Liver (tissue), 9 donors: ENCODE results near the gene RSRC2. TPM values are rescaled to one million over a fixed set of nuclear protein-coding genes. Genes with fewer than 3 reads are reported as not detected.

Experiments
- DNase-seq: peaks from one replicate; pipeline ENCODE4 v3.0.0-alpha.2; 2017; ENCODE audit warnings: low spot score
- H3K27ac ChIP-seq, 2 donors: one replicate each; pipeline ENCODE4 v1.7.0; 2013; ENCODE audit warnings: inconsistent platforms in 2 of 2, low read length in 2 of 2, control low read depth in 1 of 2, low read depth in 1 of 2, mild to moderate bottlenecking in 1 of 2
- H3K27me3 ChIP-seq, 4 donors: one replicate each; pipeline versions ENCODE4 v1.6.1 to v1.7.0; 2013; ENCODE audit warnings: low read length in 3 of 4, inconsistent platforms in 1 of 4, mild to moderate bottlenecking in 1 of 4, moderate library complexity in 1 of 4; ENCODE audit not compliant: control insufficient read depth in 4 of 4, insufficient read depth in 4 of 4
- H3K36me3 ChIP-seq, 4 donors: one replicate each; pipeline versions ENCODE4 v1.6.1 to v1.7.0; 2013; ENCODE audit warnings: low read length in 3 of 4, mild to moderate bottlenecking in 3 of 4, low read depth in 1 of 4, moderate library complexity in 1 of 4; ENCODE audit not compliant: control insufficient read depth in 4 of 4, insufficient read depth in 3 of 4
- H3K4me1 ChIP-seq, 4 donors: one replicate each; pipeline versions ENCODE4 v1.6.1 to v1.7.0; 2013; ENCODE audit warnings: low read length in 3 of 4, mild to moderate bottlenecking in 3 of 4, moderate library complexity in 1 of 4; ENCODE audit not compliant: control insufficient read depth in 4 of 4, insufficient read depth in 4 of 4
- H3K4me3 ChIP-seq, 3 donors: one replicate each; pipeline versions ENCODE4 v1.6.1 to v1.7.0; 2013; ENCODE audit warnings: low read length in 3 of 3, control low read depth in 1 of 3, low read depth in 1 of 3, mild to moderate bottlenecking in 1 of 3
- H3K9ac ChIP-seq, 2 donors: one replicate each; pipeline ENCODE4 v1.7.0; 2013; ENCODE audit warnings: low read length in 2 of 2, mild to moderate bottlenecking in 2 of 2, moderate library complexity in 2 of 2, control low read depth in 1 of 2, low read depth in 1 of 2
- H3K9me3 ChIP-seq, 4 donors: one replicate each; pipeline versions ENCODE4 v1.6.1 to v1.7.0; 2013; ENCODE audit warnings: low read length in 3 of 4; ENCODE audit not compliant: control insufficient read depth in 4 of 4
- ATF3 ChIP-seq: IDR thresholded peaks from 2 replicates; pipeline ENCODE4 v1.6.1; 2016; ENCODE audit warnings: antibody characterized with exemption
- CTCF ChIP-seq: fragments of 150-350 bp; IDR thresholded peaks from 2 replicates; pipeline ENCODE4 v1.5.1; 2017; ENCODE audit warnings: improper control_type of control experiment, low read depth, low read length; ENCODE audit not compliant: missing input control
- EGR1 ChIP-seq, 2 donors: IDR thresholded peaks; 2 replicates each; pipeline ENCODE4 v1.6.1; 2016 to 2018; ENCODE audit warnings: antibody characterized with exemption in 2 of 2, low read depth in 2 of 2
- FOXA1 ChIP-seq: IDR thresholded peaks from 2 replicates; pipeline ENCODE4 v1.6.1; 2016; ENCODE audit warnings: antibody characterized with exemption
- FOXA2 ChIP-seq: IDR thresholded peaks from 2 replicates; pipeline ENCODE4 v1.6.1; 2016; ENCODE audit warnings: antibody characterized with exemption
- GABPA ChIP-seq, 2 donors: IDR thresholded peaks in 1 of 2; conservative IDR thresholded peaks in 1 of 2; 2 replicates each; pipeline ENCODE4 v1.6.1; 2016; ENCODE audit warnings: antibody characterized with exemption in 2 of 2, mild to moderate bottlenecking in 1 of 2, moderate library complexity in 1 of 2
- HNF4A ChIP-seq, 2 donors: conservative IDR thresholded peaks; 2 replicates each; pipeline ENCODE4 v1.6.1; 2016; ENCODE audit warnings: antibody characterized with exemption in 2 of 2, mild to moderate bottlenecking in 2 of 2
- HNF4G ChIP-seq: IDR thresholded peaks from 2 replicates; pipeline ENCODE4 v1.6.1; 2016; ENCODE audit warnings: antibody characterized with exemption
- JUND ChIP-seq, 2 donors: IDR thresholded peaks; 2 replicates each; pipeline ENCODE4 v1.6.1; 2016; ENCODE audit warnings: antibody characterized with exemption in 2 of 2
- MAX ChIP-seq: IDR thresholded peaks from 2 replicates; pipeline ENCODE4 v1.6.1; 2016; ENCODE audit warnings: antibody characterized with exemption
- NR2F2 ChIP-seq: IDR thresholded peaks from 2 replicates; pipeline ENCODE4 v1.6.1; 2016; ENCODE audit warnings: antibody characterized with exemption
- RAD21 ChIP-seq, 2 donors: IDR thresholded peaks; 2 replicates each; pipeline ENCODE4 v1.6.1; 2016; ENCODE audit warnings: antibody characterized with exemption in 2 of 2, mild to moderate bottlenecking in 2 of 2
- REST ChIP-seq: IDR thresholded peaks from 2 replicates; pipeline ENCODE4 v1.6.1; 2016; ENCODE audit warnings: antibody characterized with exemption, mild to moderate bottlenecking
- RXRA ChIP-seq, 2 donors: IDR thresholded peaks; 2 replicates each; pipeline ENCODE4 v1.6.1; 2017 to 2018; ENCODE audit warnings: antibody characterized with exemption in 2 of 2, mild to moderate bottlenecking in 1 of 2
- SP1 ChIP-seq: IDR thresholded peaks from 2 replicates; pipeline ENCODE4 v1.6.1; 2018; ENCODE audit warnings: antibody characterized with exemption, mild to moderate bottlenecking
- TAF1 ChIP-seq: conservative IDR thresholded peaks from 2 replicates; pipeline ENCODE4 v1.6.1; 2016; ENCODE audit warnings: antibody characterized with exemption, mild to moderate bottlenecking
- YY1 ChIP-seq: IDR thresholded peaks from 2 replicates; pipeline ENCODE4 v1.6.1; 2016; ENCODE audit warnings: antibody characterized with exemption, mild to moderate bottlenecking
- ZBTB33 ChIP-seq: IDR thresholded peaks from 2 replicates; pipeline ENCODE4 v1.6.1; 2016; ENCODE audit warnings: antibody characterized with exemption
- WGBS: extraction: QIAGEN DNeasy Blood & Tissue Kit; methylation state at CpG from one replicate; pipeline ENCODE4 v1.1.7; 2013; 5-methylcytosine and 5-hydroxymethylcytosine counted together
- polyA plus RNA-seq, 2 donors: library from polyadenylated mRNA; stranded (reverse) in 1 of 2; unstranded in 1 of 2; fragments of 200-250 nt in 1 of 2; fragments of >200 nt in 1 of 2; fragmentation: Nextera tagmentation in 1 of 2; extraction: Ambion mirVana in 1 of 2; gene quantifications; one replicate each; pipeline versions ENCODE4 v1.2.1 to v1.2.3, GENCODE V29; 2013 to 2015
- total RNA-seq, 2 donors: library from RNA; depleted of rRNA; stranded (reverse); fragments of >200 nt; gene quantifications; one replicate each; pipeline ENCODE4 v1.2.3, GENCODE V29; 2014
- donor health status: healthy.
- donor health status: healthy.
- donor health status: healthy.
- donor health status: healthy.
- donor health status: healthy.

Gene RSRC2
- total and polyA plus RNA-seq, 4 donors, result 15.5 to 31.4 (median 25.7) TPM

- Histone ChIP-seq H3K27ac (no peak overlapping the region), H3K4me3 (no peak overlapping the region), H3K36me3 (no peaks in the 10 kb centered on the region), H3K9ac (no peak overlapping the region), H3K27me3 (no peaks in the 10 kb centered on the region), H3K9me3 (no peaks in the 10 kb centered on the region), H3K4me1 (no peaks in the 10 kb centered on the region)
- no peak for TF ChIP-seq RAD21 (IDR thresholded peaks at IDR 0.05)
- no peak for TF ChIP-seq REST
- 84% methylated on average over 2 of the region's 2 CpGs for WGBS
- DNase-seq, result no peak
Observed at GRCh38 chr12:122457627-122458026, 69.1 kb downstream of the RSRC2 start.

- Histone ChIP-seq H3K27ac (no peak overlapping the region), H3K27me3 (no peaks in the 10 kb centered on the region), H3K36me3 (no peaks in the 10 kb centered on the region), H3K9ac (no peak overlapping the region), H3K4me3 (no peak overlapping the region), H3K9me3 (no peaks in the 10 kb centered on the region), H3K4me1 (no peaks in the 10 kb centered on the region)
- WGBS, result 73% methylated on average over 6 of the region's 6 CpGs
- TF ChIP-seq YY1 (no peak), NR2F2 (no peak), FOXA1 (no peak), MAX (no peak), TAF1 (no peak), HNF4A (conservative IDR thresholded peaks at IDR 0.05) (no peak), EGR1 (IDR thresholded peaks at IDR 0.05; ENCODE audit: low read depth in 2 of 2) (no peak), FOXA2 (no peak), JUND (IDR thresholded peaks at IDR 0.05) (no peak), CTCF (no peak), REST (no peak), SP1 (no peak), ATF3 (no peak), ZBTB33 (no peak), RXRA (IDR thresholded peaks at IDR 0.05) (no peak), GABPA (IDR thresholded peaks at IDR 0.05 in 1 of 2, conservative IDR thresholded peaks at IDR 0.05 in 1 of 2) (no peak), RAD21 (IDR thresholded peaks at IDR 0.05) (no peak), HNF4G (no peak)
- DNase-seq, result no peak
Observed at GRCh38 chr12:122454739-122455138, 72.0 kb downstream of the RSRC2 start.
